ENCODE data around the gene LGI1.
"Not testable (repeated sequence)": the region's sequence is repeated elsewhere in the genome, so short reads cannot be mapped to it uniquely, and the experiment has no call there.

Gene LGI1

DNA sequence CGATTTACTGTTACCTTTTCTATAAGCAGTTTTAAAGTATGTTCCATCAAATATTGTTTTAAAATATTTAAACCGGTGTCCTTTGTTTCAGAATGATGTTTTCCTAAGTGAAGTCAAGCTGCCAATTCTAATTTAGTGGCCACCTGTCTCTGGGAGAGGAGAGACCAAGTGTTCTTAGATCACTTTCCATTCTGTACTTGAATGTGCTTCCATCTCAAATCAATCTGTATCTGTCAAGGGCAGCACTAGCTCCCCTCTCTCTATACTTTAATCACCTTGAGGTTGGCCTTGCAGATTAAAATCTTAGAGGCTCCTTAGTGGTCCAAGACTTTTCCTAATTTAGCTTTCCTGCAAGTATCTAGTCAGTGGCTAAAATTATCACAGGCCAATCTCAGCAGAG lies 49.6 kb downstream of the LGI1 start:
- DNase-seq (ENCODE audit: low read depth) = no peak

DNA sequence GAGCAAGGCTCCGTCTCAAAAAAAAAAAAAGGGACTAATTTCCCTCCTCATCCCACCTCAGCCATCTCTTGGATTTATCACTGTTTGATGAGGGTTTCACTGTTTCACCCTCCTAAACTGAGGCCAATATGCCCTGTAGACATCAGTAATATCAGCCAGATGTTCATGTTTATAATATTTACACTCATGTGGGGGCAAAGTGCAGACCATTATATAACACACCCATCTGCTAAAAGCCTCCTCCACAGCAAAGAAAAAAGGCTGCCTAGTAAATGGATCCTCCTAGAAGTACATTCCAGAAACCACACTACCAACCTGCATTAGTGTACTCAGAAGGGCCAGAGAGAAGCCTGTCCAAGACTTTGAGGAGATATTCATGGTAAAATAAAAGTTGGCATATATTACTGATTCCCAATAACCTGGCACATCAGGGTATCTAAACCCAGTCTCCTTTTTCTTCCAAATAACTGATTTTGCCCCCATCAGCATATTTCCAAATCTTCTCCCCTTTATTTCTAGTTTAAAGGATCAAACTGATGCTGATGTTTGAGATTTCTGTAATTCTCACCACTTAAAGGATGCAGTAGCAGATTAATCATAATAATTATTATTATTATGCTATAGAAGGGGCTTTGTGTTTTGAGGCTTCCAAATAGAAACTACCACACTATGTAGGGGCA lies 55.1 kb downstream of the LGI1 start:
- DNase-seq (ENCODE audit: low read depth) = no peak

DNA sequence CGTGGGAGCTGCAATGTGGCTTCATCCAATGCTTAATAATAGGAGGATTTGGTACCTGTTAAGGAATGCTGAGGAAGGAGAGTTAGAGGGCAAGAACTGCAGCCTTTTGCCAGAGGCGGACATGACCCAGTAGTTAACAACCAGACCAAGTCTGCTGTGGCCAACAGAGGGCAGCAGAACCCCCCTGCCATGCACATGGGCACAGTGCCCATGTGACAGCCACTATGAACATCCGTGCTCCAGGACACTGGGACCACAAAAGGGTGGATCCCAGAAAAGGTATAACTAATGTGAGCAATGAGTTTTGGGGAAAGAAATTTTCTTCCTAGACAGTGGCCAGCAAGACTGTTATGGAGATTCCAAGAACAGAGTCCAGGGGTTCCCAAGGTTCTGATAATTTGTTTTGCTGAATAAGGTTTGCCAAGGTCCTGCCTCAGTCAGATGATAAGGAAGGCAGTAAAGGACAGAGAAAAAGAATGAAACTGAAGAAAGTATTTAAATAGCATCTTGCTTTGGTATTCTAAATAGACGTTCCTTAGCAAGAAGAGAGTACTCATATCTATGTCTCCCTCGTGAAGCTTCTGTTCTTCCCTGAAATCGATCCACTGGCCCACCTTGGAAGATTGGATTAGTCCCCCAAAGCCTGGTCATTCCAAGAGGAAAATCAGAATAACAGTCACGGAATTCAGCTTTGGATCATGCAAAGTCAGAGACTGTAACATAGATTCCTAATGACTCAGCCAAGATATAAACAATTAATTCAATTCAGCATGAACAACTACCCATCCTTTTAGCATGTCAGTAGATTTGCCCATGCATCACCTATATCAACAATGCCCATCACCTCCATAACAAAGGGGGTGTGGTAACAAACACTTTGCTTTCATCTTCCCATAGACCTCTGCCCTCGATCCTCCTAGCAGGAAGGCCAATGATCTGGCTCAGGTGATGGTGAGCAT lies 56.0 kb downstream of the LGI1 start:
- DNase-seq (ENCODE audit: low read depth) = peak; percentile 2

- no peak for DNase-seq (ENCODE audit: low read depth)
Measured at GRCh38 chr10:93815304-93816096, 57.8 kb downstream of the LGI1 start.

GRCh38 chr10:93816123-93816747 lies 58.5 kb downstream of the LGI1 start:
- DNase-seq (ENCODE audit: low read depth) = no peak

DNA sequence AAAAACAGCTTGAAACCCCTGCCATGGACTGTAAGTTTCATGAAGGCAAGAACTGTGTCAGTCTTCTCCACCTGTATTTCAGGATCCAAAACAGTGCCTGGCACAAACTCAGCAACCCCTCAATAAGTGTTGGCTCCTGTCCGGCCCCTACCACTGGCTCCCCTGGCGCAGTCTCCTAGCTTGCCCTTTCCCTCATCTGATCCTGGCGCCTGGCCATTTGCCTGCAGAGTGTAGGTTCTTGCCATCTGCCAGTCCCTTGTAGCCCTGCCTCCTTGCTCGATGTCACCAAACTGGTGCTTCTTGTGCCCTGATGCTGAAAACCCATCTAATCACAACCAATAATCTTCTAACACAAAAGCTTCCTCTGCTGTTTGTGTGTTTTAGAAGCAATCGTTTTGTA lies 60.4 kb downstream of the LGI1 start:
- no peak for DNase-seq (ENCODE audit: low read depth)

DNA sequence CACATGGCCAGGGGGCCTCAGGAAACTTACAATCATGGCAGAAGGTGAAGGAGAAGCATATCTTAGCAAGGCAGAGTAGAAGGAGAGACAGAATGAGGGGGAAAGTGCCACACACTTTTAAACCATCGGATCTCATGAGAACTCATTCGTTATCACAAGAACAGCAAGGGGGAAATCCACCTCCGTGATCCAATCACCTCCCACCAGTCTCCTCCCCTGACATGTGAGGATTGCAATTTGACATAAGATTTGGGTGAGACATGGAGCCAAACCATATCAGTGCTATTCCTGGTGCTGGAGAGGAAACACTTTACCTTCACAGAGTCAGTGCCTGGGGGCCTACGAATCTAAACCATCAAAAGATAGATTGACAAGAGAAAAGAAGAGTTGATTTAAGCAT lies 61.8 kb downstream of the LGI1 start:
- no peak for DNase-seq (ENCODE audit: low read depth)

DNA sequence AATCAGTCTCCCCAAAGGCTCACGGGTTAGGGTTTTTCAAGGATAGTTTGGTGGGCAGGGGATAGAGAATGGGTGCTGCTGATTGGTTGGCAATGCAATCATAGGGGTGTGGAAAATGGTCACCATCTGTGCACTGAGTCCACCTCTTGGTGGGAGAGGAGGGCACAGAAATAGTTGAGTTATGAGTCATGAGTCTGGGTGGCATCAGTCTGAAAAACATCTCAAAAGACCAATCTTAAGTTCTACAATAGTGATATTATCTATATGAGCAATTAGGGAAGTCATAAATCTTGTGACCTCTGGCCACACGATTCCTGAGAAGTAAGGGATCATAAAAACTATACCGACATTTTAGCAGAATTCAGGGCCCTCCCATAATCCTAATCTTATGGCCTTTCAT lies 62.7 kb downstream of the LGI1 start:
- no peak for DNase-seq (ENCODE audit: low read depth)

DNA sequence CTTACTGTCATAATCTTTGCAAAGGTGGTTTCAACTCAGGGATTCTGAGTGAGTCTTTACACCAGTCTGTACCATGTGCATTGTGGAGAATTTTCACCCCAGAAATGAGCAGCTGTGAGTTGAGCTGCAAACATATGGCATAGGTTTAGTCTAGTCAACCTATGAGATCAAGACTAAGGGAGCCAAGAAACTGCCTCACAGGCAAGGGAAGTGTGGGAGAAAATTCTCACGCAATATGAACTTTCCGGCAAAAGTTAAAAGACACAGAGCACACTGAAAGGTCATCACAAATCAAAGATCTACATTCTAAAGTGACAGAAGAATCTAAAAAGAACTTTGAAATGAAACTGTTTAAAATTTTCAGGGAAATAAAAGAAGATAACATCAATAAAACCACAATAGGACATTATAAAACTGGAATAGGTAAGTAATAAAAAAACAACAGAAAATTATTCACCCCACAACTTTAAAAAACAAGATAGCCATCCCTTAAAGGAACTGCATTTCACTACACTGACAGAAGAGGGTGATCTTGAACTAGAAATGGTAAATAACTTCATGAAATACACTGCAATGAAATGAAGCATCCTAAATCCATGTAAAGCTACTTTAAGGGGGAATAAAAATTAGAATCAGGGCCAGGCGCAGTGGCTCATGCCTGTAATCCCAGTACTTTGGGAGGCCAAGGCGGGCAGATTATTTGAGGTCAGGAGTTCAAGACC lies 63.5 kb downstream of the LGI1 start:
- no peak for DNase-seq (ENCODE audit: low read depth)

GRCh38 chr10:93826355-93826754 lies 68.6 kb downstream of the LGI1 start:
- no peak for DNase-seq (ENCODE audit: low read depth)

DNA sequence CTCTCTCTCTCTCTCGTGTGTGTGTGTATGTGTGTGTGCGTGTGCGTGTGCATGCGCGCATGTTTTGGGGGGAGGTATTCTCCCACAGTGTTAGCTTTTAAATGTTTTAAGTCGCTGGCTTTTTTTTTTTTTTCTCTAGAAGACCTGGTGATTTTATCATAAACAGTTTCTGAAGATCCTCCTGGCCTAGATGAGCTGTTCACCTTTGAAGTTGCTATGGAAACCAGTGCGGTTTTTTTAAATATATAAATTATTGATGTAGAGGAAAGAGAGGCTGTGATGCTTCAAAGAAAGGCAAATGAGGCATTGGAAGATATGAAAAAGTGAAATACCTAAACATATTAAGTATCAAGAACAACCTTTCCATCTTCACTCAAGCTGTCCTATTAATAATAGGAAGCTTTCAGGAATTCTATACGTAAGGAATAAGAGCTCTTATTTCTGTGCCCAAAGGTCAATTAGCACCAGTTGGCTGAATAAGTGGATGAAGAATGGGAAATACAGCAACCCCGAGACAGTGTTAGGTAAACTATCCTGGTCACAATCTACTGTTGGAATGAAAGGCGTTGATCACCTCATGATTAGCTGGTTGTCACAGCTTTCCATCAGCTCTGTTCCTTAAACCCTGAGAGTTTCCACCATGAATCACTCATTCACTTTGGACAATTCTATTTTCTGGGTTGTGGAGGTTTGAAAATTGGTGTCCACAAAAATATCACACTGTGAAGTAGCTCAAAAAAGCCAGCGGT lies 69.5 kb downstream of the LGI1 start:
- no peak for DNase-seq (ENCODE audit: low read depth)

DNA sequence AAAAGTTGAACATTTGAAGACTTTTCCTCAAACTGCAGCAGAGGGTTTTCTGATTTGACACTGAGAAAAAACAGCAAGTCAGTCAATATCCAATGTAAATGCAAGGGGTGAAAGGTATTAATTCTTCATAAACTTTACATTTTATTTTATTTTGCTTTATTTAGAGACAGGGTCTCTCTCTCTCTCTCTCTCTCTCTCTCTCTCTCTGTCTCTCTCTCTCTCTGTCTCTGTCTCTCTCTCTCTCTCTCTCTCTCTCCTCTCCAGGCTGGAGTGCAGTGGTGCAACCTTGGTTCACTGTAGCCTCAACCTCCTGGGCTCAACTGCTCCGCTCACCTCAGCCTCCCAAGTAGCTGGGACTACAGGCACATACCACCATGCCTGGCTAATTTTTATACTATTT lies 73.3 kb downstream of the LGI1 start:
- DNase-seq (ENCODE audit: low read depth) = not testable (repeated sequence)

GRCh38 chr10:93835770-93836169 lies 78.0 kb downstream of the LGI1 start:
- no peak for DNase-seq (ENCODE audit: low read depth)

- DNase-seq (ENCODE audit: low read depth) = no peak
Measured at GRCh38 chr10:93837822-93838221, 80.1 kb downstream of the LGI1 start.

- DNase-seq (ENCODE audit: low read depth) = no peak
Measured at GRCh38 chr10:93838278-93838677, 80.5 kb downstream of the LGI1 start.

- DNase-seq (ENCODE audit: low read depth) = no peak
Measured at GRCh38 chr10:93841961-93842360, 84.2 kb downstream of the LGI1 start.

GRCh38 chr10:93844979-93845626 lies 87.4 kb downstream of the LGI1 start:
- no peak for DNase-seq (ENCODE audit: low read depth)
